ENCODE results near the gene SLAMF8.

GRCh38 chr1:159843459-159843858 lies 16.8 kb downstream of the SLAMF8 start:
- TF ChIP-seq, protein P1, sequence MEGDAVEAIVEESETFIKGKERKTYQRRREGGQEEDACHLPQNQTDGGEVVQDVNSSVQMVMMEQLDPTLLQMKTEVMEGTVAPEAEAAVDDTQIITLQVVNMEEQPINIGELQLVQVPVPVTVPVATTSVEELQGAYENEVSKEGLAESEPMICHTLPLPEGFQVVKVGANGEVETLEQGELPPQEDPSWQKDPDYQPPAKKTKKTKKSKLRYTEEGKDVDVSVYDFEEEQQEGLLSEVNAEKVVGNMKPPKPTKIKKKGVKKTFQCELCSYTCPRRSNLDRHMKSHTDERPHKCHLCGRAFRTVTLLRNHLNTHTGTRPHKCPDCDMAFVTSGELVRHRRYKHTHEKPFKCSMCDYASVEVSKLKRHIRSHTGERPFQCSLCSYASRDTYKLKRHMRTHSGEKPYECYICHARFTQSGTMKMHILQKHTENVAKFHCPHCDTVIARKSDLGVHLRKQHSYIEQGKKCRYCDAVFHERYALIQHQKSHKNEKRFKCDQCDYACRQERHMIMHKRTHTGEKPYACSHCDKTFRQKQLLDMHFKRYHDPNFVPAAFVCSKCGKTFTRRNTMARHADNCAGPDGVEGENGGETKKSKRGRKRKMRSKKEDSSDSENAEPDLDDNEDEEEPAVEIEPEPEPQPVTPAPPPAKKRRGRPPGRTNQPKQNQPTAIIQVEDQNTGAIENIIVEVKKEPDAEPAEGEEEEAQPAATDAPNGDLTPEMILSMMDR (IDR thresholded peaks at IDR 0.05; ENCODE audit: control extremely low read depth in 1 of 3, insufficient read depth in 1 of 3, low read depth in 1 of 3, low read length in 3 of 3), result no peak
- TF ChIP-seq JUN (IDR thresholded peaks at IDR 0.05; ENCODE audit: low read depth, low read length), result no peak
- no peak for TF ChIP-seq RAD21 (IDR thresholded peaks at IDR 0.05 in 1 of 2, conservative IDR thresholded peaks at IDR 0.05 in 1 of 2; ENCODE audit: low read depth in 2 of 2, low read length in 2 of 2)
- TF ChIP-seq EZH2 (IDR thresholded peaks at IDR 0.05; ENCODE audit: low read depth, low read length, severe bottlenecking), result no peak
- TF ChIP-seq YY1 (IDR thresholded peaks at IDR 0.05; ENCODE audit: low read depth, low read length), result no peak
- TF ChIP-seq RNF2 (IDR thresholded peaks at IDR 0.05; ENCODE audit: borderline replicate concordance, low read depth, low read length, missing control alignments, poor library complexity, severe bottlenecking), result no peak
- TF ChIP-seq POLR2A (IDR thresholded peaks at IDR 0.05; ENCODE audit: control extremely low read depth in 1 of 2, low read depth in 2 of 2, low read length in 2 of 2), result no peak
- no peak for TF ChIP-seq TCF12 (IDR thresholded peaks at IDR 0.05; ENCODE audit: low read depth, low read length)
- TF ChIP-seq TAF1 (IDR thresholded peaks at IDR 0.05; ENCODE audit: low read depth, low read length), result no peak
- no peak for TF ChIP-seq SIN3A (conservative IDR thresholded peaks at IDR 0.05 in 1 of 2, IDR thresholded peaks at IDR 0.05 in 1 of 2; ENCODE audit: low read depth in 1 of 2, low read length in 2 of 2)
- no peak for TF ChIP-seq ZNF274 (IDR thresholded peaks at IDR 0.05; ENCODE audit: borderline replicate concordance, extremely low read depth, low read length)
- TF ChIP-seq KDM5A (IDR thresholded peaks at IDR 0.05; ENCODE audit: low read length), result no peak
- TF ChIP-seq SP4 (IDR thresholded peaks at IDR 0.05; ENCODE audit: low read length), result no peak
- no peak for TF ChIP-seq EP300 (IDR thresholded peaks at IDR 0.05; ENCODE audit: borderline replicate concordance in 1 of 2, low read depth in 2 of 2, low read length in 2 of 2)
